Testis (tissue), 2 donors: ENCODE measurements around the gene SEC24D.

Experiments used
- CTCF ChIP-seq, 3 experiments: fragments of 450-650 bp in 2 of 3; fragments of 200-600 bp in 1 of 3; sonication (generic) in 1 of 3; IDR thresholded peaks; one replicate each; pipeline ENCODE4 v1.5.1; 2016 to 2019; ENCODE audit warnings: antibody characterized with exemption in 3 of 3, mild to moderate bottlenecking in 2 of 3, moderate library complexity in 1 of 3
- POLR2A ChIP-seq: fragments of 450-650 bp; IDR thresholded peaks from one replicate; pipeline ENCODE4 v1.6.1; 2017; ENCODE audit warnings: antibody characterized with exemption, mild to moderate bottlenecking, moderate library complexity

- TF ChIP-seq POLR2A: no peak
- no peak for TF ChIP-seq CTCF (IDR thresholded peaks at IDR 0.05)
Observed at GRCh38 chr4:118801895-118802575, 33.9 kb downstream of the SEC24D start.
